B cell (primary cell): ENCODE results near the gene EEFSEC. TPM values are rescaled to one million over a fixed set of nuclear protein-coding genes. Genes with fewer than 3 reads are reported as not detected.

ENCODE experiments used
- ATAC-seq: fragments of 200-7000 bp; cut with Tn5 transposase; one replicate; pipeline ENCODE4 v1.10.0; 2021; ENCODE audit warnings: low read depth, mild to moderate bottlenecking, moderate number of reproducible peaks, moderate library complexity
- CTCF ChIA-PET: fragments of 350-600 bp; sonication (Branson Sonifier 250); formaldehyde crosslinking; loops from one replicate; lab custom pipeline; 2021; ENCODE audit warnings: antibody characterized with exemption, inconsistent platforms; lab: Charles Lee
- POLR2A ChIA-PET: fragments of 350-600 bp; sonication (Branson Sonifier 250); formaldehyde crosslinking; loops from one replicate; lab custom pipeline; 2021; ENCODE audit warnings: antibody characterized with exemption; lab: Charles Lee
- DNase-seq: peaks from one replicate; pipeline ENCODE4 v3.0.0; 2013
- H2AFZ ChIP-seq: 2 replicates; pipeline ENCODE4 v1.6.1; 2012; ENCODE audit warnings: mild to moderate bottlenecking, low read depth, low read length; ENCODE audit not compliant: insufficient read depth, poor library complexity, severe bottlenecking
- H3K27ac ChIP-seq, 2 donors: 1 replicate in 1 of 2; 2 replicates in 1 of 2; pipeline ENCODE4 v1.5.1; 2012 to 2013; ENCODE audit warnings: low read length in 2 of 2, mild to moderate bottlenecking in 2 of 2, moderate library complexity in 1 of 2
- H3K27me3 ChIP-seq, 4 experiments: fragments of 200-600 bp in 1 of 4; sonication (generic) in 1 of 4; replicated peaks in 1 of 4; 1 replicate in 2 of 4; 2 replicates in 2 of 4; pipeline versions ENCODE4 v1.6.1 to v1.7.0; 2013 to 2016; ENCODE audit warnings: low read length in 3 of 4, mild to moderate bottlenecking in 2 of 4, mixed read lengths in 1 of 4, moderate library complexity in 1 of 4; ENCODE audit not compliant: insufficient read depth in 4 of 4, control insufficient read depth in 3 of 4; ENCODE audit errors: control extremely low read depth in 1 of 4
- H3K36me3 ChIP-seq, 2 experiments: replicated peaks in 1 of 2; 1 replicate in 1 of 2; 2 replicates in 1 of 2; pipeline versions ENCODE4 v1.6.1 to v1.7.1; 2013; ENCODE audit warnings: low read length in 1 of 2; ENCODE audit not compliant: insufficient read depth in 2 of 2, control insufficient read depth in 1 of 2; ENCODE audit errors: control extremely low read depth in 1 of 2, extremely low read depth in 1 of 2
- H3K4me1 ChIP-seq, 2 donors: fragments of 200-600 bp in 1 of 2; sonication (generic) in 1 of 2; 1 replicate in 1 of 2; 2 replicates in 1 of 2; pipeline versions ENCODE4 v1.5.1 to v1.6.1; 2013 to 2017; ENCODE audit warnings: low read length in 2 of 2; ENCODE audit not compliant: control insufficient read depth in 2 of 2, insufficient read depth in 2 of 2
- H3K4me2 ChIP-seq: replicated peaks from 2 replicates; pipeline ENCODE3; 2012; ENCODE audit warnings: mild to moderate bottlenecking, low read depth, low read length; ENCODE audit not compliant: poor library complexity, severe bottlenecking
- H3K4me3 ChIP-seq, 5 experiments: fragments of 200-600 bp in 1 of 5; sonication (generic) in 1 of 5; 1 replicate in 3 of 5; 2 replicates in 2 of 5; pipeline versions ENCODE4 v1.5.1 to v1.7.0; 2011 to 2016; ENCODE audit warnings: low read length in 4 of 5, mild to moderate bottlenecking in 4 of 5, low read depth in 2 of 5, control low read depth in 1 of 5, moderate library complexity in 1 of 5; ENCODE audit not compliant: insufficient read depth in 1 of 5; ENCODE audit errors: control extremely low read depth in 1 of 5, extremely low read depth in 1 of 5
- H3K79me2 ChIP-seq: fragments of 200-600 bp; sonication (generic); one replicate; pipeline ENCODE4 v1.6.0; 2016; ENCODE audit warnings: low read length; ENCODE audit not compliant: control insufficient read depth, insufficient read depth
- H3K9ac ChIP-seq: fragments of 200-600 bp; sonication (generic); 2 replicates; pipeline ENCODE4 v1.6.1; 2017; ENCODE audit warnings: mild to moderate bottlenecking, low read length, moderate library complexity
- H3K9me3 ChIP-seq, 3 donors: one replicate each; pipeline versions ENCODE4 v1.6.1 to v1.7.1; 2013; ENCODE audit warnings: low read length in 2 of 3; ENCODE audit not compliant: control insufficient read depth in 2 of 3, insufficient read depth in 1 of 3; ENCODE audit errors: control extremely low read depth in 1 of 3
- H4K20me1 ChIP-seq: 2 replicates; pipeline ENCODE4 v1.6.0; 2012; ENCODE audit warnings: mild to moderate bottlenecking, low read length; ENCODE audit not compliant: insufficient read depth, control insufficient read depth, poor library complexity, severe bottlenecking
- H3K27ac Mint-ChIP-seq: one replicate; pipeline ENCODE4 v1.8.0; 2021; ENCODE audit warnings: mixed read lengths
- H3K27me3 Mint-ChIP-seq: one replicate; pipeline ENCODE4 v1.8.0; 2021; ENCODE audit warnings: mixed read lengths
- H3K4me1 Mint-ChIP-seq: one replicate; pipeline ENCODE4 v1.8.0; 2021; ENCODE audit warnings: mixed read lengths
- H3K4me3 Mint-ChIP-seq: one replicate; pipeline ENCODE4 v1.8.0; 2021; ENCODE audit warnings: mixed read lengths
- H3K9me3 Mint-ChIP-seq: one replicate; pipeline ENCODE4 v1.8.0; 2022; ENCODE audit warnings: mixed read lengths; ENCODE audit not compliant: insufficient read depth
- CTCF ChIP-seq: fragments of 200-600 bp; IDR thresholded peaks from one replicate; pipeline ENCODE4 v1.8.0; 2022; ENCODE audit warnings: antibody characterized with exemption, mild to moderate bottlenecking
- EZH2 ChIP-seq: IDR thresholded peaks from 2 replicates; pipeline ENCODE4 v1.6.1; 2012; ENCODE audit warnings: borderline replicate concordance, low read depth, mild to moderate bottlenecking, moderate library complexity, low read length; ENCODE audit not compliant: insufficient read depth, poor library complexity, severe bottlenecking
- WGBS: methylation state at CpG from one replicate; pipeline ENCODE4 v1.1.5; 2013; ENCODE audit warnings: missing lambda C conversion rate; ENCODE audit not compliant: insufficient coverage; 5-methylcytosine and 5-hydroxymethylcytosine counted together
- intact Hi-C: fragments of 100-400 bp; cut with micrococcal nuclease; formaldehyde crosslinking; loops from one replicate; pipeline ENCODE4 v1.10.0; 2022
- polyA plus RNA-seq: library from polyadenylated mRNA; depleted of rRNA; stranded (reverse); fragments of >200 nt; gene quantifications from 2 replicates; pipeline ENCODE4 v1.2.3, GENCODE V29; 2012
- total RNA-seq, 2 donors: library from RNA; stranded (reverse); fragments of 120-200 nt in 1 of 2; gene quantifications; 1 replicate in 1 of 2; 2 replicates in 1 of 2; pipeline versions ENCODE4 v1.2.3 to v1.2.4, GENCODE V29; 2013 to 2022

The EEFSEC gene
- total and polyA plus RNA-seq, 2 donors (not counting 1 experiment from before 2014, with no cell fraction given) = 17.9 to 18.4 TPM

GRCh38 chr3:128337305-128337704 is 184.0 kb downstream of the EEFSEC start:
- Mint-ChIP-seq H3K9me3 (no peaks in the 10 kb centered on the region), H3K27me3 (no peaks in the 10 kb centered on the region), H3K4me3 (no peak overlapping the region), H3K4me1 (no peaks in the 10 kb centered on the region), H3K27ac (no peak overlapping the region)
- Histone ChIP-seq H3K4me1 (no peaks in the 10 kb centered on the region), H3K4me2 (no peak overlapping the region), H3K27me3 (no peaks in the 10 kb centered on the region), H3K4me3 (no peak overlapping the region), H3K27ac (no peak overlapping the region), H3K79me2 (no peaks in the 10 kb centered on the region), H3K9me3 (no peaks in the 10 kb centered on the region), H4K20me1 (no peaks in the 10 kb centered on the region), H2AFZ (no peak overlapping the region), H3K9ac (no peak overlapping the region), H3K36me3 (peaks cover 3 to 26% of the 10 kb centered on the region in 2 experiments)
- WGBS = 98% methylated on average over 10 of the region's 10 CpGs
- DNase-seq (no peak), ATAC-seq (no peak)
- ChIA-PET POLR2A (no interaction called here), CTCF (no interaction called here)
- no peak for TF ChIP-seq CTCF
- intact Hi-C loops = no loop called here

DNA sequence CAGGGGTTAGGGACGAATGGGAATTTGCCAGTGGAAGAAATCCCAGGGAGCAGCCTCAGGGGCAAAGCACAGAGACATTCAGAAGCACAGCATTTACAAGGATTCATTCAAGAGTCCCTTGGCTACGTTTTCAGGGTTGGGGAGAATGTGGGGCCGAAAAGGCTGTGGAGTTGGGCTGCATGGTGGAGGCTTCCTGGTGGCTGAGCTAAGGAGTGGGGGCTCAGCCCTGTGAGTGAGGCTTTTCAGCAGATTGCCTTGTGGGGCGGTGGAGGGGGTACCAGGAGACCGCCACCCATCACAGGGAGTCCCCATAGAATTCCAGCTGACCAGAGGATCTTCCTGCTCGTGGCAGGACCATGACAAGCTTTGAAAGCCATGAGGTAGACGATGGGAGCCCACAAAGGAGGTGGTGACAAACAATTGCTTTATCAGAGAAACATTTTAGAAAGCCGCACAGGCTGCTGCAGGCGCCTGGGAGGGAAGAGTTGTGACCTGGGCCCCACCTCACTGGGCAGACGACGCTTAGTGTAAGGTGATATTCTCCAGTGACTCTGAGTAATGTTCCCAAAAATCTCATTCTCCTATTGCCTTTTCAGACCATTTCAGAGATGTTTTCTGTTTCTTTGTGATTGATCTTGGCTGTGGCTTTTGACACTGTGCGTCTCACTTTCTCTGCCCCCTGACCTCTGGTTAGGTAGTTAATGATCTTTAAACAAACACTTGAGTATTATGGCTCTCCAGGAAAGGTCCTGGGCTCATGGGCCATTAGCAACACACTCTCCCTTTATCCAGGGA is 185.5 kb downstream of the EEFSEC start:
- H3K36me3 ChIP-seq = peaks cover 3 to 35% of the 10 kb centered on the region in 2 experiments
- intact Hi-C loops = no loop called here
- H3K27ac ChIP-seq = no peak overlapping the region
- H3K4me1 ChIP-seq = no peaks in the 10 kb centered on the region
- H2AFZ ChIP-seq = no peak overlapping the region
- DNase-seq = no peak
- no peaks in the 10 kb centered on the region for H3K4me1 Mint-ChIP-seq
- TF ChIP-seq CTCF (no peak), EZH2 (no peak)
- no peak overlapping the region for H3K9ac ChIP-seq
- no peaks in the 10 kb centered on the region for H3K27me3 ChIP-seq
- WGBS = over 99% methylated on average over 11 of the region's 12 CpGs
- H3K79me2 ChIP-seq = no peaks in the 10 kb centered on the region
- H3K4me3 Mint-ChIP-seq = no peak overlapping the region
- no peaks in the 10 kb centered on the region for H3K9me3 Mint-ChIP-seq
- H3K4me2 ChIP-seq = no peak overlapping the region
- no peaks in the 10 kb centered on the region for H4K20me1 ChIP-seq
- no peaks in the 10 kb centered on the region for H3K9me3 ChIP-seq
- H3K27me3 Mint-ChIP-seq = no peaks in the 10 kb centered on the region
- ATAC-seq = no peak
- H3K27ac Mint-ChIP-seq = no peak overlapping the region
- ChIA-PET CTCF (interaction anchor here (0.6 kb wide), 1 partner anchor 1311 kb away, joined by 3 read pairs; no protein-coding TSS in a partner anchor), POLR2A (no interaction called here)
- no peak overlapping the region for H3K4me3 ChIP-seq
